A673 (cell line): ENCODE measurements around the gene CLCN7. TPM values are rescaled to one million over a fixed set of nuclear protein-coding genes. Genes with fewer than 3 reads are reported as not detected.

Source experiments
- BruUV-seq: library from RNA; stranded (reverse); fragments of 400-500 nt; replicated peaks from 2 replicates; lab custom pipeline; 2021; lab: Mats Ljungman, UMichigan
- CTCF ChIA-PET: fragments of 300-600 bp; sonication (Branson Sonifier 250); formaldehyde crosslinking; loops from one replicate; lab custom pipeline; 2022; ENCODE audit warnings: antibody characterized with exemption; lab: Charles Lee
- POLR2A ChIA-PET: fragments of 300-600 bp; sonication (Branson Sonifier 250); formaldehyde crosslinking; loops from one replicate; lab custom pipeline; 2022; ENCODE audit warnings: antibody characterized with exemption; ENCODE audit not compliant: low non-redundant PET; lab: Charles Lee
- DNase-seq: peaks from one replicate; pipeline ENCODE4 v3.0.0-alpha.2; 2015; ENCODE audit warnings: low spot score
- H3K27ac ChIP-seq: fragments of 200-600 bp; sonication (generic); 2 replicates; pipeline ENCODE4 v1.5.1; 2016; ENCODE audit warnings: mixed run types, low read depth, mild to moderate bottlenecking, mixed read lengths, antibody characterized with exemption, low read length; ENCODE audit not compliant: poor library complexity, severe bottlenecking
- H3K27me3 ChIP-seq: fragments of 200-600 bp; sonication (generic); replicated peaks from 2 replicates; pipeline ENCODE4 v1.6.1; 2017; ENCODE audit warnings: mixed run types, low read depth, mild to moderate bottlenecking, mixed read lengths, antibody characterized with exemption, low read length; ENCODE audit not compliant: insufficient read depth, poor library complexity
- H3K36me3 ChIP-seq: fragments of 200-600 bp; sonication (generic); 2 replicates; pipeline ENCODE4 v1.6.1; 2016; ENCODE audit warnings: mixed run types, mild to moderate bottlenecking, mixed read lengths, antibody characterized with exemption, low read length; ENCODE audit not compliant: insufficient read depth, poor library complexity, severe bottlenecking
- H3K4me1 ChIP-seq: fragments of 200-600 bp; sonication (generic); 2 replicates; pipeline ENCODE4 v1.6.1; 2017; ENCODE audit warnings: mixed run types, mild to moderate bottlenecking, mixed read lengths, antibody characterized with exemption, low read length; ENCODE audit not compliant: insufficient read depth, poor library complexity, severe bottlenecking
- H3K4me3 ChIP-seq: fragments of 200-600 bp; sonication (generic); 2 replicates; pipeline ENCODE4 v1.5.1; 2016; ENCODE audit warnings: low read depth, mixed run types, mild to moderate bottlenecking, mixed read lengths, low read length; ENCODE audit not compliant: poor library complexity, severe bottlenecking
- H3K9me3 ChIP-seq: fragments of 200-600 bp; sonication (generic); 2 replicates; pipeline ENCODE4 v1.6.1; 2016; ENCODE audit warnings: mixed run types, low read depth, mild to moderate bottlenecking, mixed read lengths, antibody characterized with exemption, low read length; ENCODE audit not compliant: poor library complexity, severe bottlenecking
- EZH2 ChIP-seq: fragments of 200-600 bp; sonication (generic); IDR thresholded peaks from 2 replicates; pipeline ENCODE4 v1.6.1; 2017; ENCODE audit warnings: borderline replicate concordance, low read depth, mild to moderate bottlenecking, mixed read lengths, antibody characterized with exemption, low read length; ENCODE audit not compliant: poor library complexity, severe bottlenecking
- intact Hi-C: fragments of 100-400 bp; cut with micrococcal nuclease; formaldehyde crosslinking; loops from one replicate; pipeline ENCODE4 v1.10.0; 2022; ENCODE audit not compliant: unreplicated experiment
- total RNA-seq: library from RNA; stranded (reverse); gene quantifications from 2 replicates; pipeline ENCODE4 v1.2.3, GENCODE V29; 2021
- TF ChIP-seq, protein P1 (sequence below): fragments of 300-800, 200-600 bp; sonication (generic); conservative IDR thresholded peaks from 2 replicates; pipeline ENCODE4 v1.5.1; 2017; ENCODE audit warnings: low read depth, mild to moderate bottlenecking, antibody characterized with exemption, low read length, moderate library complexity, mixed read lengths

Gene CLCN7
- total RNA-seq, 1 experiment from 2014 or later, result 89.3 TPM

DNA sequence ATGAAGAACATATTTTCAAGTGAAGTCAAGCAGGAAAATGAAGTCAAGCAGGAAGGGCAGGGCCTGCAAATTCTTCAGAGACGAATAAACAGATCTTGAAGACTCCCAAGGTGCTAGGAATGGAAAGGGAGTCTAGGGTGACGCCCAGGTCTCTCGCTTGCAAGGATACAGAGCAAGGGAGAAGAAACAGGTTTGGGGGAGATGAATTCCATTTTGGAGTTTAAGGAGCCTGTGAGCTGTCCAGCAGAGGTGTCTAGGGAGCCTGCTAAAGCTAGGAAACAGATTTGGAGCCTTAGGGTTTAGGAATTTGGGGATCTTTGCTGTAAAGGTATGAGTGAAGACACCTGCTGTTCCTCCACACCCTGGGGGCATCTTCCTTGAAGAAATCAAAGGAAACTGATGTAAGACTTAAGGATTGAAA is 58.3 kb downstream of the CLCN7 start:
- TF ChIP-seq, protein P1, sequence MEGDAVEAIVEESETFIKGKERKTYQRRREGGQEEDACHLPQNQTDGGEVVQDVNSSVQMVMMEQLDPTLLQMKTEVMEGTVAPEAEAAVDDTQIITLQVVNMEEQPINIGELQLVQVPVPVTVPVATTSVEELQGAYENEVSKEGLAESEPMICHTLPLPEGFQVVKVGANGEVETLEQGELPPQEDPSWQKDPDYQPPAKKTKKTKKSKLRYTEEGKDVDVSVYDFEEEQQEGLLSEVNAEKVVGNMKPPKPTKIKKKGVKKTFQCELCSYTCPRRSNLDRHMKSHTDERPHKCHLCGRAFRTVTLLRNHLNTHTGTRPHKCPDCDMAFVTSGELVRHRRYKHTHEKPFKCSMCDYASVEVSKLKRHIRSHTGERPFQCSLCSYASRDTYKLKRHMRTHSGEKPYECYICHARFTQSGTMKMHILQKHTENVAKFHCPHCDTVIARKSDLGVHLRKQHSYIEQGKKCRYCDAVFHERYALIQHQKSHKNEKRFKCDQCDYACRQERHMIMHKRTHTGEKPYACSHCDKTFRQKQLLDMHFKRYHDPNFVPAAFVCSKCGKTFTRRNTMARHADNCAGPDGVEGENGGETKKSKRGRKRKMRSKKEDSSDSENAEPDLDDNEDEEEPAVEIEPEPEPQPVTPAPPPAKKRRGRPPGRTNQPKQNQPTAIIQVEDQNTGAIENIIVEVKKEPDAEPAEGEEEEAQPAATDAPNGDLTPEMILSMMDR, result no peak
- no peak for TF ChIP-seq EZH2

DNA sequence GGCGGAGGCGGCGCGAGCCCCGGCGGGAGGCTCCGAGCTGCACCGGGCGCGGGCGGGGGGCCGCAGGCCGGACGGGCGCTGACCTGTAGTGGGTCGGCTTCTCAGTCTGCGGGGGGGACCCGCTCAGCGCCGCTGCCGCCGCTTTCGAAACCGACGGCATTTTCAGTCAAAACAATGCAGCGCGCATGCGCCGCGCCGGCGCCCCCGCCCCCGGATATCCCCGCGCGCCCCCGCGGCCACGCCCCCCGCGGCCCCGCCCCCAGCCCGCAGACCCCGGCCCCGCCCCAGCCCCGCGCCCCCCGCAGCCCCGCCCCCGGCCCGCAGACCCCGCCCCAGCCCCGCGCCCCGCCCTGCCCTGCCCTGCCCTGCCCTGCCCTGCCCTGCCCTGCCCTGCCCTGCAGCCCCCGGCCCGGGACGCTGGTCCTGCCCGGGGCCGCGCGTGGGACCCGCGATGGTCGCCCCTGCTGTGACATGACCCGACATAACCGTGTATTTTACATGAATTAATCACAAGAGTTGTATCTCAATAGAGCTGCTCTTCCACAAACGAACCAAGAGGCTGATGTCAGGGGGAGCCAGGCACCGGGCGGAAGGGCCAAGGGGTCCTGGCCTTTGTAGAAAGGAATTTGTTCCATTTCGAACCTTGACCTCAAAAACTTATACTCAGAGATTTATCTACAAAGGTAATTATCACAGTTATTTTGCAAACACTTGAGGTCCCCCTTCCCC is 60.1 kb downstream of the CLCN7 start, which contains the start of gene UNKL:
Gene UNKL, minus strand, starts transcription at position 173 of the 729 bp plus-strand sequence. Its CDS starts 13 bp downstream, at position 160.
- no peak for TF ChIP-seq EZH2
- TF ChIP-seq, protein P1, result no peak
- Histone ChIP-seq H3K4me3 (peak within 1 kb of the TSS; percentile 89), H3K27ac (peak within 1 kb of the TSS; percentile 72), H3K9me3 (no peaks in the 10 kb centered on the region), H3K36me3 (no peaks in the 10 kb centered on the region), H3K27me3 (no peaks in the 10 kb centered on the region), H3K4me1 (peaks cover 8% of the 10 kb centered on the region)
- no TSS peak for BruUV-seq
- POLR2A ChIA-PET, result no interaction called here
- DNase-seq, result peak; percentile 69
- intact Hi-C loops, result no loop called here
- CTCF ChIA-PET, result no interaction called here

More for the DNA sequence above, 58.3 kb downstream of the CLCN7 start:
- Histone ChIP-seq H3K36me3 (no peaks in the 10 kb centered on the region), H3K9me3 (no peaks in the 10 kb centered on the region), H3K4me1 (peaks cover 10% of the 10 kb centered on the region), H3K4me3 (no peak overlapping the region), H3K27ac (no peak overlapping the region), H3K27me3 (no peaks in the 10 kb centered on the region)
- ChIA-PET CTCF (no interaction called here), POLR2A (interaction anchor here (0.6 kb wide), 1 partner anchor 39 kb away, joined by 3 read pairs; no protein-coding TSS in a partner anchor)
- no peak for DNase-seq
- intact Hi-C loops, result no loop called here
- BruUV-seq, result no TSS peak

DNA sequence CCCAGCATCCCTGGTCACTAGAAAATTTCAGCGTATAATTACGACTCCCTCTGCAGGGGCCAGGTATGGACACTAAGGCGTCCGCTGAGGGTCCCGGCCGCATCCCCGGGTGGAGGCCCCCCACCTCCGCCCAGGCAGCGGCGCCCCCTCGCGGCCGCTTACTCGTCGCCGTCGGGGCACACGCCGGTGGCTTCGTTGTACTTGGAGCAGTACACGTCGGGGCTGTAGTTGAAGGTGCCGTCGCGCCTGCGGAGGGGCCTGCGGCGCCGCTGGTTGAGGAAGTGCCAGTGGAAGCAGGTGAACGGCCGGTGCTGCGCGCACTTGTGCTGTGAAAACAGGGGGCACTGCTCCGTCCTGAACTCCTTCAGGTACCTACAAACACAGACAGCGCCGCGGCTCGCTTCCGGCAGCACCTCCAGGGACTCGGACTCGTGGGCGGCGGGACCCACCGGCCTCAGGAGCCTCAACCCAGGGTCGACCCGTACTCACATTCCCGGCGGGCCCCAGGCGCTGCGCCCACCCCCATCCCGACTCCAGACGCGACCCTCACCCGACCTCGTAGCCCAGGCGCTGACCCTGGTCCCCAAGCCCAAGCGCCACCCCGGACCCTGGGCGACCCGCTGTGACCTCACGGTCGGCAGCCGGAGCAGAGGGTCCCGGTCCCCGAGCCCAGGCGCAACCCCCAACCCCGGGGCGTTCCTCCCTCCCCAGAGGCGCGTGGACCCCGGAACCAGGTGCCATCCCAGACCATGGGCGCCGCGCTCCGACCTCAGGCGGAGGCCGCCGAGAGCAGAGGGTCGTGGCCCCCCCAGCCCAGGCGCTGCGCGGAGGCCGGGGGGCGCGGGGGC is 60.9 kb downstream of the CLCN7 start:
- no TSS peak for BruUV-seq

More for the DNA sequence above, 60.9 kb downstream of the CLCN7 start:
- peak overlapping the region; percentile 72 for H3K27ac ChIP-seq
- TF ChIP-seq, protein P1, result peak; percentile 86
- TF ChIP-seq EZH2, result no peak
- intact Hi-C loops, result no loop called here
- H3K4me3 ChIP-seq, result peak overlapping the region; percentile 89
- no peaks in the 10 kb centered on the region for H3K36me3 ChIP-seq
- POLR2A ChIA-PET, result no interaction called here
- CTCF ChIA-PET, result no interaction called here
- H3K9me3 ChIP-seq, result no peaks in the 10 kb centered on the region
- no peaks in the 10 kb centered on the region for H3K27me3 ChIP-seq
- peak; percentile 74 for DNase-seq
- peaks cover 4% of the 10 kb centered on the region for H3K4me1 ChIP-seq
